ENCODE measurements around the gene GLT8D1.

GRCh38 chr3:52707585-52707984 lies 2.0 kb upstream of the GLT8D1 start:
- TF ChIP-seq CTCF (IDR thresholded peaks at IDR 0.05) = no peak
- TF ChIP-seq EZH2 (IDR thresholded peaks at IDR 0.05) = no peak

Data from neural progenitor cell (in vitro differentiated cells).